ENCODE results near the gene TRPC1. TPM values are rescaled to one million over a fixed set of nuclear protein-coding genes. Genes with fewer than 3 reads are reported as not detected.

TRPC1 gene
- polyA plus RNA-seq, 1 donor from 2014 or later, result 37.2 TPM

DNA sequence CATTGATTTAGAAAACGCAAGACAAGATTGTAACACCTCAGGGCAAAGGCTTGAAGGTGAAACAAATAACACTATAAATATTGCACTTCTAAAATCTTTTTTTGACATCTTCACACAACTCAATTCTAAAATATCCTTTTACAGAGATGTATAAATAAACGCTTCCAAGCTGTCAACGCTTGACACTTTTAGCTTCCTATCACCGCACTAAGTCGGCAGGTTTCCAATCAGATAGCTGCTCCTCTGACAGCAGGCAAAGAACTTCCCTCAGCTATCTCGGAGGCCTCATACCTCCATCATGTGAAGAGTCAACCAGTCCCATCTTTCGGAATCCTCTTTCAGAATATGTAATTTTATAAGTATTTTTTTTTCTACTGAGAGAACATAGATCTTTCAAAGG lies 94.1 kb downstream of the TRPC1 start:
- Histone ChIP-seq H3K36me3 (ENCODE audit: insufficient read depth, low read length) (no peaks in the 10 kb centered on the region), H3K4me2 (ENCODE audit: low read length) (no peak overlapping the region), H3K27ac (ENCODE audit: low read length) (no peak overlapping the region), H4K20me1 (ENCODE audit: insufficient read depth) (no peaks in the 10 kb centered on the region), H3K27me3 (ENCODE audit: insufficient read depth, low read depth, low read length) (no peaks in the 10 kb centered on the region), H3K9me2 (ENCODE audit: insufficient read depth, low read length) (no peaks in the 10 kb centered on the region), H3K9ac (ENCODE audit: low read length) (no peak overlapping the region), H3K4me3 (ENCODE audit: low read length) (no peak overlapping the region), H2AFZ (ENCODE audit: low read depth, low read length) (no peak overlapping the region), H3F3A (ENCODE audit: insufficient read depth, low read length, poor library complexity, severe bottlenecking) (no peaks in the 10 kb centered on the region), H3K79me2 (replicated peaks; ENCODE audit: insufficient read depth, low read length) (no peaks in the 10 kb centered on the region), H3K9me3 (ENCODE audit: low read length) (no peaks in the 10 kb centered on the region)
- TF ChIP-seq EZH2 (IDR thresholded peaks at IDR 0.05; ENCODE audit: borderline replicate concordance, insufficient read depth, low read length, poor library complexity, severe bottlenecking) (no peak), REST (IDR thresholded peaks at IDR 0.05; ENCODE audit: borderline replicate concordance) (no peak), POLR2AphosphoS5 (IDR thresholded peaks at IDR 0.05) (peak; percentile 21), SMC3 (conservative IDR thresholded peaks at IDR 0.05; ENCODE audit: poor library complexity) (no peak), RAD21 (conservative IDR thresholded peaks at IDR 0.05) (no peak), CTCF (IDR thresholded peaks at IDR 0.05; ENCODE audit: poor library complexity, severe bottlenecking) (no peak), EP300 (conservative IDR thresholded peaks at IDR 0.05; ENCODE audit: poor library complexity, severe bottlenecking) (peak; percentile 41), TAF1 (IDR thresholded peaks at IDR 0.05; ENCODE audit: low read depth) (no peak)

DNA sequence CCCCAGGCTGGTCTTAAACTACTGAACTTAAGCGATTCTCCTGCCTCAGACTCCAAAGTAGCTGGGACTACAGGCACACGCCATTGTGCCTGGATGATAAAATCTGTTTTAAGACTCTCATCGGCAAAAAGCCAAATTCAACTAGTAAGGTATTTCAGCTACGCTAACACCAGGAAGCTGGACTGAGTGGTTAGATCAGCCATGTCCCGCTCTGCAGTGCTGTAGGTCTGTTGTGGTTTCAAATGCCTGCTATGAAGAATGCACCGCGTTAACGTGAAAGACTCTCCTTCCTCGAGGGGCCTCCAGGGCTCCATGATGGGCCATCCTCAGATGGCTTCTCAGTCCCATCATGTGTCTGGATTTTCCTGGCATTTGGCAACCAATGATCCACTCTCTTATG lies 94.8 kb downstream of the TRPC1 start:
- no peaks in the 10 kb centered on the region for H4K20me1 ChIP-seq (ENCODE audit: insufficient read depth)
- no peaks in the 10 kb centered on the region for H3F3A ChIP-seq (ENCODE audit: insufficient read depth, low read length, poor library complexity, severe bottlenecking)
- no peak overlapping the region for H3K27ac ChIP-seq (ENCODE audit: low read length)
- no peak overlapping the region for H2AFZ ChIP-seq (ENCODE audit: low read depth, low read length)
- H3K36me3 ChIP-seq (ENCODE audit: insufficient read depth, low read length), result no peaks in the 10 kb centered on the region
- H3K9me2 ChIP-seq (ENCODE audit: insufficient read depth, low read length), result no peaks in the 10 kb centered on the region
- no peak overlapping the region for H3K9ac ChIP-seq (ENCODE audit: low read length)
- H3K4me2 ChIP-seq (ENCODE audit: low read length), result no peak overlapping the region
- H3K9me3 ChIP-seq (ENCODE audit: low read length), result no peaks in the 10 kb centered on the region
- H3K27me3 ChIP-seq (ENCODE audit: insufficient read depth, low read depth, low read length), result no peaks in the 10 kb centered on the region
- TF ChIP-seq EP300 (conservative IDR thresholded peaks at IDR 0.05; ENCODE audit: poor library complexity, severe bottlenecking) (no peak), SMC3 (conservative IDR thresholded peaks at IDR 0.05; ENCODE audit: poor library complexity) (no peak)
- H3K4me3 ChIP-seq (ENCODE audit: low read length), result no peak overlapping the region
- H3K79me2 ChIP-seq (replicated peaks; ENCODE audit: insufficient read depth, low read length), result no peaks in the 10 kb centered on the region

DNA sequence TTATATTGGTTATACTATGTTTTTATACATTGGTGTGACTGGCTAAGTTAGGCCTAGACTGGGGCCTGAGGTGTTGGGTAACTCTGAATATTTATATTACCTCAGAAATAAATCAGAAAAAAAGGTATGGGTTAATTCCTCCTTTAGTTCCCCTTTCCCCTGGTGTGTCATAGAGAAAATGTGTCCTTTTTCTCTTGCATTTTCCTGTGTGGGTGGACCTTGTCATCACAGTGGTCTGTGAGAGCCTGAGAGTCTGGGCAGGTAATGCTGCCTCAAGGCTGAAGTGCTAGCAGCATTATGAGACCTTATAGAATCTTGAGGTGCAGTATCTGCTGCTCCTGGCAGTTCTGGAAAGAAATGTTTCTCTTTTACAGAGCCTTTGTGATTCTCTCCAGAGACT lies 95.3 kb downstream of the TRPC1 start:
- no peaks in the 10 kb centered on the region for H3K36me3 ChIP-seq (ENCODE audit: insufficient read depth, low read length)
- no peaks in the 10 kb centered on the region for H4K20me1 ChIP-seq (ENCODE audit: insufficient read depth)
- H3K9ac ChIP-seq (ENCODE audit: low read length), result no peak overlapping the region
- no peak overlapping the region for H3K4me3 ChIP-seq (ENCODE audit: low read length)
- H3K9me3 ChIP-seq (ENCODE audit: low read length), result no peaks in the 10 kb centered on the region
- no peaks in the 10 kb centered on the region for H3K9me2 ChIP-seq (ENCODE audit: insufficient read depth, low read length)
- H2AFZ ChIP-seq (ENCODE audit: low read depth, low read length), result no peak overlapping the region
- H3K4me2 ChIP-seq (ENCODE audit: low read length), result no peak overlapping the region
- H3K27me3 ChIP-seq (ENCODE audit: insufficient read depth, low read depth, low read length), result no peaks in the 10 kb centered on the region
- H3K27ac ChIP-seq (ENCODE audit: low read length), result no peak overlapping the region
- H3K79me2 ChIP-seq (replicated peaks; ENCODE audit: insufficient read depth, low read length), result no peaks in the 10 kb centered on the region
- H3F3A ChIP-seq (ENCODE audit: insufficient read depth, low read length, poor library complexity, severe bottlenecking), result no peaks in the 10 kb centered on the region
- TF ChIP-seq TAF1 (IDR thresholded peaks at IDR 0.05; ENCODE audit: low read depth), result no peak

Measured in neural cell (in vitro differentiated cells).